GM18861 (cell line): ENCODE results near the gene CYP4A11.
"Not testable (repeated sequence)": the region's sequence is repeated elsewhere in the genome, so short reads cannot be mapped to it uniquely, and the experiment has no call there.

Experiments used
- ATAC-seq: cut with Tn5 transposase; IDR thresholded peaks from one replicate; pipeline ENCODE4 v1.9.1; 2021; ENCODE audit not compliant: unreplicated experiment

The CYP4A11 gene

GRCh38 chr1:46927249-46927835, 13.9 kb downstream of the CYP4A11 start:
- no peak for ATAC-seq

GRCh38 chr1:46910790-46911189, 30.5 kb downstream of the CYP4A11 start:
- no peak for ATAC-seq

- ATAC-seq: no peak
These were observed 37.8 kb downstream of the CYP4A11 start for GRCh38 chr1:46903481-46903880.

GRCh38 chr1:46900401-46900800, 40.9 kb downstream of the CYP4A11 start:
- no peak for ATAC-seq

GRCh38 chr1:46881656-46882055, 59.6 kb downstream of the CYP4A11 start:
- ATAC-seq: not testable (repeated sequence)
